Right renal cortex interstitium (tissue), 3 donors: Measurements from ENCODE around the gene IKBKE. TPM values are rescaled to one million over a fixed set of nuclear protein-coding genes. Genes with fewer than 3 reads are reported as not detected.

Experiments used
- DNase-seq, 3 donors: peaks; one replicate each; pipeline ENCODE4 v3.0.0-alpha.2; 2013; ENCODE audit warnings: low read depth in 3 of 3, low spot score in 2 of 3
- polyA plus RNA-seq, 3 donors: library from polyadenylated mRNA; unstranded; fragments of 120-200 nt; gene quantifications; one replicate each; pipeline ENCODE4 v1.2.1, GENCODE V29; 2013; ENCODE audit not compliant: insufficient read length in 3 of 3

Gene IKBKE
- polyA plus RNA-seq, 3 donors: 4.3 to 5.0 (median 4.4) TPM

- DNase-seq: no peak
These were observed 17.2 kb upstream of the IKBKE start for GRCh38 chr1:206453111-206453510.

DNA sequence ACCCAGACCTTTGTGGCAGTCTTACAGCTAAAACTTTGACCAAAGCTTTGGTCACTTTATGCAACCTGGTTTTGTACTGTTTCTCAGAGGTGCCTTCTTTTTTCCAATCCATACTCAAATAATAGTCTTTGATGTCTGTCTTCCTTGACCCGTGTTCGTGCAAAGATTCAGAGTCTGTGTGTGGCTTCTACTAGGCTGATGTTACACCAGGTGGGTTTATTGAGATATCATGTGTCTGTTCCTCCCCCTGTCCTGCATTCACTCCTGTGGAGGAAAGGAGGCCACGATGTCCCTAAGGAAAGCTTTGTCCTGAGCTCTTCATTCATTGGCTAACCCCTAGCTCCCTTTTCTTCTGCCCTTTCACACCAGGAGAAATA lies 15.0 kb upstream of the IKBKE start:
- DNase-seq: no peak

DNA sequence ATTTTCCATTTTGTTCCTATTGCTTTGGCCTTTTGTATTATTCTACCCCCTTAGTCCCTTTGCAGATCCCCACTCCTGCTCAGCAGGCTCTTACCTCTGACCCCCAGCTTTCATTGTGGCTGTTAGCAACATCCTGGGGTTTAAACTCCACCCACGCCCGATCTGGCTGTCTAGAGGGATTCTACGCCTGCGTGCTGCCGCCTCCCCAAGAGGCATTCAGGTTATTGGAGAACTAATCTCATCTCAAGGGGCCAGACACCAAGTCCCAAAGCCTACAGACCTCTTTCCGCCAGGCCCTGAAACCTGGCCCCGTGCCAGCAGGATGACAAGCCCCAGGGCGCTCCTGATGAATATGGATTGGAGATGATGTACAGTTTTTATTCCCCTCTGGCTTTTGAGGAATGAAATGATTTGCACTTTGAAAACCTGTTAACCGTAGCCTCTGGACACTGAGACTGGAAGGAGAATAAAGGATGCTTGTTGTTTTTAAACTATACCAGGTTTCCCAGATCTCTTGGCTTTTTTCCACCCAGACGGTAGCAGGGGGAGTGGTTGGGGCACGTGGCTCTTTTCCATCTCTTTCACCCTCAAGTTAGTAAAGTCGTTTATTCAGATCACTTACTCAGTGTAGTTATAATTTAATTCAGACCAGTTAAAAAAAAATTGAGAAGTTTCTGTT lies 14.5 kb upstream of the IKBKE start:
- DNase-seq: no peak

- DNase-seq: no peak
These were observed 13.5 kb upstream of the IKBKE start for GRCh38 chr1:206456577-206457370.

DNA sequence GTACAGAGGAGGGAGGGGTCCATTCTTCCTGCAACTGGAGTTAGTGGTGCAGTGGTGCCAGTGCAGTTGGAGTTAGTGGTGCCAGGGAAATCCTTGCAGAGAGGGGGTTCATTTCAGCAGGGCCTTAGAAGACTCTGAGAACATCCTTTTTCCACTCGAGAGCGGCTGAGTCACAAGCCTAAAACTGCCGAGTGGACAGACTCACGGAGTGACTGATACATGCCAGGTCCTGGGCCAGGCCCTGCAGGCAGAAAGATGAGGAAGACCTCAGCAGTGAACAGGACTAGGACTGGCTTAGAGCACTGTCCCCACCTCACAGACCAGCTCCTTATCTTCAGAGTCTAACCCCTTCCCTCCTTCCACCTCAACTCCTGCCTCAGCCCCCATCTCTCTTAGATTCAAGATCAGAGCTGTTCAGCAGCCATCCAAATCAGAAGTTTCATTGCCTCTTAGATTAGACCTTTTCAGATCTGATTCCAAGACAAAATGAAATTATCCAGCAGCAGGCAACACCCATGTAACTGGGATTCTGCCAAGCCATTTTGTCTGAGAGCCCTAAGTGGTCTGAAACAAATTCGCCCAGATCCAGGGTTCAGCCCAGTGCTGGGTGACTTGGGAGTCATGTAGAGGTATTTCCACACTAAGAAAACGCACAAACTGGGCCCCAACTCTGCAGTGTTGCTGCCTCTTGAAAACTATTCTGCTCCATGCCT lies 12.7 kb upstream of the IKBKE start:
- no peak for DNase-seq

DNA sequence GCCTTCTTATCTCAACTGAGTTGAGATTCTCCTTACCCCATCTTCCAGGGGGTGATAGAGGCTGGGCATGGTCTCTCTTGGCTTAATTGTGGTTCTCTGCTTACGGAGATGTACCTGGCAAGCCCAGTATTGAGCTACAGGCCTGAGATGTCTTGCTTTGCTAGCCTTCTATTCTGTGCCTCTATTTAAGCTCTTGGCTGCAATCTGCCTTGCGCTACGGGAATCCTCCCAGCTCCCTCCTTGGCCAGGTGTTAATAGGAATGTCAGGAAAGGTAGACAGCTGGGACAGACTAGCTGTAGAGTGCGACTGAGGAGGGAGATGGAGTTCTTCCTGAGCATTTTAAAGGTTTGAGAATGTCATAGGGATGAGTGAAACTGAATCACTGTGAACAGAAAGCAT lies 10.6 kb upstream of the IKBKE start:
- no peak for DNase-seq

DNA sequence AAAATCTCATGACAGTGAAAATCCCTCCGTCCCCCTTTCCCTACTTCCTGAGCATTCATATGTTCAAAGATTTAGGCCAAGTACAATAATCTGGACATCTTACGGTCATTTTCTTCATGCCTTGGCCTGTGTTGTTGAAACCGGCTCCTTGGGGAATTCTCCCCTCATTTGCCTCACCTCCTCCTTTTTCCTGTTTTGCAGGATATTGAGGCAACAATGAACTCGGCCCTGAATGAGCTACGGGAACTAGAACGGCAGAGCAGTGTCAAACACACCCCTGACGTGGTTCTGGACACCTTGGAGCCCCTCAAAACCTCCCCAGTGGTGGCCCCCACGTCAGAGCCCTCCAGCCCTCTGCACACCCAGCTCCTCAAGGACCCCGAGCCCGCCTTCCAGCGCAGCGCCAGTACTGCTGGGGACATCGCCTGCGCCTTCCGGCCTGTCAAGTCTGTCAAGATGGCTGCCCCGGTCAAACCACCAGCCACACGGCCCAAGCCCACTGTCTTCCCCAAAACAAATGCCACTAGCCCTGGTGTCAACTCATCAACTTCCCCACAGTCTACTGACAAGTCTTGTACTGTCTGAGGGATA lies 9.3 kb upstream of the IKBKE start:
- no peak for DNase-seq

DNA sequence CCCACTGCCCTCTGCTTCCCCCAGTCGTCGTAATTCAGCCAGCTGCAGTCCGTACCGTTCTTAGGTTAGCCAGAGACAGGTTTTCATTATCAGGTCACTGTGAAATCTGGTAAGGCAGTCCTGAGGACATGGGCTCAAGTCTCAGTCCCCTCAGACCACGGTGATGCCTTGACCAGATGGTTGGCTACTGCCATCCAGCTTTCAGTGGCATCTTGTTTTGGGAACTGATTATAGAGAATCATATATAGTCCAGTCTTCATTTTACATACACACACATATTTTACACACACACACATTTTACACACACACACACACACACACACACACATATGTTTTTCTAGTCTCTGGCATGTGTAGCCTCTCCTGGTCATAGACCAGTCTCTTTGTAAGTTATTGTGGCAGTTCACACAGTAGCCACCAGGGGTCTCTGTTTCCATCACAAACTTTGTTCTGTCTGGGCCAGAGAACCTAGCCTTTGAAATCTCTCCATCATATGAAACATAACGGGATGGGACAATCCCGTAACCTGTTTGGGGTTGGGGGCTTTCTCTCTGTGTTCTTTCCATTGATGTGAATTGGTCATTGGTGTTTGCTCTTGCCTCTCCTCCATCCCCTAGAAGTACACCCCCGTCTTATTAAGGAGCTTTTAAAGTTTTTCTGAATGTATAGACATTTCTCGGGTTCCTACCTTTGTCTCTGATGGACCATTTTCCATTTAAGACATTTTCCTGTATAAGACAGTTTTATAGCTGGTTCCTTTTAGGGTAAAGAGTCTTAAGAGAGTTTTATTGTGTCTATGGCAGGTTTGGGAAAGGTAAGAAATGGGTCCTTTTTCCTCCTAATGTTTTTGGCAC lies 8.4 kb upstream of the IKBKE start:
- DNase-seq: no peak

DNA sequence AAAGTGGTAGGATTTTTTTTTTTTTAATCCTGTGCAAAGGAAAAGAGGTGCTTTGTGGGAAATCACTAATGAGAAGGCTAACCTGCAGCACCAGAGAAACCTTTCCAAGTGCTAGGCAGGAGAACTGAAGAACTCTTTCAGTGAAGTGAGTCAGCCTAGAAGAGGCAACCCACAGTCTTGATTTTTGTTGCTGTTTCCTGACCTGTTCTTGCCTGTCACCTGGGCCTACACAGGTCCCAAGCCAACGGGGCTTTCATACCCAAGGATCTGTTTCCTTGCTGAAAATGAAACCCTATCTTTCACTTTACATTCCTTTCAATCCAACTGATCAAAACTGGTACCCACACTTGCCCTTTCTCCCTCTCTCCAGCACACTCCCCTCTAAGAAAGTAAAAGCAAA lies 7.1 kb upstream of the IKBKE start:
- no peak for DNase-seq

- no peak for DNase-seq
These were observed 6.4 kb upstream of the IKBKE start for GRCh38 chr1:206463911-206464310.

GRCh38 chr1:206464456-206464964 lies 5.8 kb upstream of the IKBKE start:
- DNase-seq: no peak

- DNase-seq: no peak
These were observed 4.3 kb upstream of the IKBKE start for GRCh38 chr1:206465951-206466350.

DNA sequence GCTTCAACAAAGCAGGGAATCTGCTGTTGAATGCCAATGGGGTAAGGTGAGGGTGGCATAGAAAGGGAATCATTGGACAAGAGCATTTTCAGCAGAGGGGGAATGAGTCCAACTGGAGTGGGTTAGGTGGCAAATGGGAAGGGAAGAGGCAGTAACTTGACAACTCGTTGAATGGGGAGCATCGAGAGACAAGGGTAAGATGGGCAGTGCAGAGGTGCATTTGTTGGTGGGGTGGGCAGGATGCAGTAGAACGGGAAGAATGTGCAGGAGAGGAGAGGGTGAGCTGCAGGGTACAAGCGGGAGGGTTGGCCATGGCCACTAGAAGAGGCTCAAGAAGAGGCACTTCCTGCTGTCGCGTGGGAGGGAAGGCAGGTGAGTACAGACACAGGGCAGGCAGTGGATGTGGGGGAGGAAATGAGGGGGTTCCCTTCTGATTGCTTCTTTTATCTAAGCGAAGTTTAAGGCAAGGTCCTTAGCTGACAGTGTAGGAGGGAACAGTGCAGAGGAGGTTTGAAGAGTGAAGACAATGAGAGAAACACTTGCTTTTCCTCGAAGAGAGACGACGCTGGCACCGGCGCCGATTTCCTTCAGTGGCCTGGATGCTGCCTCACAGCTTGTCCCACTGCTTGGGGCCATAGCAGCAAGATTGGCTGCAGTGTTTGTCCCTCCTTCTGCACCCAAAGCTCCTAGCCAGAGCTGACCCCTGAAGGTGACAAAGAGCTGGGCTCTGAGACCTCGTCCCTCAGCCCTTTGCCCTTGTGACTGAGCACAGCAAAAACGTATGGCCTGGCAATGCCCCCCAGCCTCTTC lies 3.2 kb upstream of the IKBKE start:
- no peak for DNase-seq

- no peak for DNase-seq
These were observed 2.4 kb upstream of the IKBKE start for GRCh38 chr1:206467915-206468314.

- DNase-seq: no peak
These were observed 1.7 kb upstream of the IKBKE start for GRCh38 chr1:206468571-206468970.

GRCh38 chr1:206469411-206469932 lies 804 bp upstream of the IKBKE start:
- DNase-seq: no peak

DNA sequence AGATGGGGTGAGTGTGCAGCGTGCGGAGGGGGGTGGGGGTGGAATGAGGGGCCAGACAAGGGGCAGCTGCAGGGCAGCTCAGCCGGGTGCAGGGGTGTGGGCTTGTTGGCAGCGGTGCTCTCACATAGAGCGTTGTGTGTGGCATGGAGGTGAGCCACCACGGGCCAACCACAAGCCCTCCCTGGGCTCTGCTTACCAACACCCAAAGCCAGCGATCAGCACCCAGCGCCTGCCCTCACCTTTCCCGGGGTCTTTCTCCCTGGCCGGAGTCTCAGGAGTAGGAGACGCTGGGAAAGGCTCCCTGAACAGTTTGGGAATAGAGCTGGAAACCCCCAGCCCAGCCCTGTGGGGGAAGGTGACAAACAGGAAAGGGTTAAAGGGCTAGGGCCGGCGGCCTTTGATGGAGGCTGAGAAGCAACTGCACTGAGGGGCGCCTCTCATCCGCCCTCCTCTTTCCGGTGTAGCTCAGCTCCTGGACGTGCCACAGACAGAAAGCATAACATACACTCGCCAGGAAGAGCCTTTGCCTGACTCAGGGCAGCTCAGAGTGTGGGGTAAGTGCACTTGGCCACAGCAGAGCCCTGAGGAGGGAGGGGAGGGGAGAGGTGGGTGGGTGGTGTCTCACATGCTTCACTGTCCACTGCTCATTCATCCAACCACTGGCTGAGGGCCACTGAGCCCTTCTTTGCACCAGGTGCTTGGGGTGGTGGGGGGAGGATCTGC lies 577 bp downstream of the IKBKE start:
- DNase-seq: no peak

- no peak for DNase-seq
These were observed 1.1 kb downstream of the IKBKE start for GRCh38 chr1:206471415-206471801.

DNA sequence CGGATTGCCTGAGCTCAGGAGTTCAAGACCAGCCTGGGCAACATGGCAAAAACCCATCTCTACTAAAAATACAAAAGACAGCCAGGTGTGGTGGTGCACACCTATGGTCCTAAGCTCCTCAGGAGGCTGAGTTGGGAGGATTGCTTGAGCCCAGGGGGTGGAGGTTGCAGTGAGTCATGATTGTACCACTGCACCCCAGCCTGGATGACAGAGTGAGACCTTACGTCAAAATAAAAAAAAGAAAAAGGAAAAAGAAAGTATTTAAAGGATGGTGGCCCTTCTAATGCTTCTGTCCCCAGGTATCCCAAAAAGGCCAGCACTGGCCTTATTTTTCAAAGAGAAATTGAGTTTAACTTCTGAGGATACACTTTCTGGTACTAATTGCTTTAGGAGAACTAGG lies 1.7 kb downstream of the IKBKE start:
- no peak for DNase-seq
